ENCODE data around the gene ENKD1. TPM values are rescaled to one million over a fixed set of nuclear protein-coding genes. Genes with fewer than 3 reads are reported as not detected.

The ENKD1 gene
- total RNA-seq, 1 donor from 2014 or later, result 11.8 TPM

- no peak overlapping the region for H3K27ac Mint-ChIP-seq
- intact Hi-C loops (cut with micrococcal nuclease), result no loop called here
- peaks cover 26% of the 10 kb centered on the region for H3K36me3 Mint-ChIP-seq (ENCODE audit: low read depth)
Measured at GRCh38 chr16:67648764-67649407, 17.7 kb downstream of the ENKD1 start.

DNA sequence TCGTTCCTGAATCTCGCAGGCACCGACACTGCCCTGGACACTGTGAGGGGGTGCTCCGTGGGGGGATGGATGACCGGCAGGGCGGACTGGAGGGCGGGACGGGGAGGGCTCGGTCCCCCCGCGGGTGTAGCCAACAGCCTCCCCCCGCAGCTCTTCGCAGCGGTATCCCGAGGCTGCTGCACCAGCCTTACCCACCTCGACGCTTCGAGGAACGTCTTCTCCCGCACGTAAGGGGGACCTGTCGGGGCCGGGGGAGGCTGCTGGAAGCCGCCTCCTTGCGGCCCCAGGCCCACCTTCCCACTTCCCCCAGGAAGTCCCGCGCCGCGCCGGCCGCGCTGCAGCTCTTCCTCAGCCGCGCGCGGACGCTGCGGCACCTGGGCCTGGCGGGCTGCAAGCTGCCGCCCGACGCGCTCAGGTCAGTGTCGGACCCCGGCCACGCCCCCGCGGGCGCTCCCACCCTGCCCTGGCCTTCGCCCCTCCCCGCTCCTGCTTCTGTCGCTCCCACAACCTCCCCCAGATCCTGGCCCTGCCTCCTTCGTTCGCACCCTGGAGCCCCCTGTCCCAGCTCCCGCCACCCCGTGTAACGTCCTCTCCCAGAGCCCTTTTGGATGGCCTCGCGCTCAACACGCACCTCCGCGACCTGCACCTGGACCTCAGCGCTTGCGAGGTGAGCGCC lies 18.3 kb downstream of the ENKD1 start:
- Mint-ChIP-seq H3K9me3 (no peaks in the 10 kb centered on the region), H3K4me3 (peak overlapping the region; percentile 56), H3K27ac (no peak overlapping the region), H3K4me1 (ENCODE audit: low read depth) (peaks cover 4% of the 10 kb centered on the region), H3K27me3 (ENCODE audit: insufficient read depth) (no peaks in the 10 kb centered on the region), H3K36me3 (ENCODE audit: low read depth) (peaks cover 26% of the 10 kb centered on the region)
- no peak for DNase-seq (ENCODE audit: low spot score)
- intact Hi-C loops (cut with micrococcal nuclease), result no loop called here

More at GRCh38 chr16:67648764-67649407, 17.7 kb downstream of the ENKD1 start:
- H3K4me3 Mint-ChIP-seq, result peak overlapping the region; percentile 56
- peaks cover 4% of the 10 kb centered on the region for H3K4me1 Mint-ChIP-seq (ENCODE audit: low read depth)
- H3K9me3 Mint-ChIP-seq, result no peaks in the 10 kb centered on the region
- no peaks in the 10 kb centered on the region for H3K27me3 Mint-ChIP-seq (ENCODE audit: insufficient read depth)
- DNase-seq (ENCODE audit: low spot score), result no peak

DNA sequence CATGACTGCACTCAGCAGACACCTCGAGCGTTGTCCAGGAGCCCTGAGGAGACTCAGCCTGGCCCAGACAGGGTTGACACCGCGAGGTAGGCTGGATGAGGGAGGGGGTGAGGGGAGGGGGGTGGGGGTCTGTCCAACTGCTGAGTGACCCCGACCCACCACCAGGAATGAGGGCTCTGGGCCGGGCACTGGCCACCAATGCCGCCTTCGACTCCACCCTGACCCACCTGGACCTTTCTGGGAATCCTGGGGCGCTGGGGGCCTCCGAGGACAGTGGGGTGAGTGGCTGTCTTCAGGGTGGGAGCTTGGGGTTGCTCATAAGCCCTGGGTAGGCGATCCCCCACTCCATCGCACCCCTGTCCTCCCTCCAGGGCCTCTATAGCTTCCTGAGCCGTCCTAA lies 18.9 kb downstream of the ENKD1 start:
- DNase-seq (ENCODE audit: low spot score), result no peak
- H3K27ac Mint-ChIP-seq, result no peak overlapping the region
- H3K27me3 Mint-ChIP-seq (ENCODE audit: insufficient read depth), result no peaks in the 10 kb centered on the region
- intact Hi-C loops (cut with micrococcal nuclease), result no loop called here
- H3K4me3 Mint-ChIP-seq, result no peak overlapping the region
- H3K9me3 Mint-ChIP-seq, result no peaks in the 10 kb centered on the region
- peaks cover 26% of the 10 kb centered on the region for H3K36me3 Mint-ChIP-seq (ENCODE audit: low read depth)
- H3K4me1 Mint-ChIP-seq (ENCODE audit: low read depth), result peaks cover 4% of the 10 kb centered on the region

DNA sequence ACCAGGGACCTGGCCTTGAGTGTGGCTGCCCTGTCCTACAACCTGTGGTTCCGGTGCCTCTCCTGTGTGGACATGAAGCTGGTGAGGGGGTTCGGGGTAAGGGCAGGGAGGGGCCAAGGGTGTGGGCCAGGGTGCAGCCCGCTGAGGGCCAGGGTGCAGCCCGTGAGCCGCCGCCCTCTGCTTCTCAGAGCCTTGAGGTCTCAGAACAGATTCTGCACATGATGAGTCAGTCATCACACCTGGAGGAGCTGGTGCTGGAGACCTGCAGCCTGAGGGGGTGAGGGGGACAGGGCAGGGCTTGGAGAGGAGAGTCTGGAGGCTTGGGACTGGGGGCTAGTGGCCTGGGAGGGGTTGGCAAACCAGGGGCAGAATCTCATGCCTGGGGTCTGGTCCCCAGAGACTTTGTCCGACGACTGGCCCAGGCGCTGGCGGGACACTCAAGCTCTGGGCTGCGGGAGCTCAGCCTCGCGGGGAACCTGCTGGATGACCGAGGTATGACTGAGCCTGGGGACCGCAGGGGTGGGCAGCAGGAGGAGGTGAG lies 19.4 kb downstream of the ENKD1 start:
- Mint-ChIP-seq H3K27me3 (ENCODE audit: insufficient read depth) (no peaks in the 10 kb centered on the region), H3K4me3 (no peak overlapping the region), H3K4me1 (ENCODE audit: low read depth) (peaks cover 4% of the 10 kb centered on the region), H3K27ac (no peak overlapping the region), H3K36me3 (ENCODE audit: low read depth) (peaks cover 24% of the 10 kb centered on the region), H3K9me3 (no peaks in the 10 kb centered on the region)
- no peak for DNase-seq (ENCODE audit: low spot score)
- intact Hi-C loops (cut with micrococcal nuclease), result no loop called here

DNA sequence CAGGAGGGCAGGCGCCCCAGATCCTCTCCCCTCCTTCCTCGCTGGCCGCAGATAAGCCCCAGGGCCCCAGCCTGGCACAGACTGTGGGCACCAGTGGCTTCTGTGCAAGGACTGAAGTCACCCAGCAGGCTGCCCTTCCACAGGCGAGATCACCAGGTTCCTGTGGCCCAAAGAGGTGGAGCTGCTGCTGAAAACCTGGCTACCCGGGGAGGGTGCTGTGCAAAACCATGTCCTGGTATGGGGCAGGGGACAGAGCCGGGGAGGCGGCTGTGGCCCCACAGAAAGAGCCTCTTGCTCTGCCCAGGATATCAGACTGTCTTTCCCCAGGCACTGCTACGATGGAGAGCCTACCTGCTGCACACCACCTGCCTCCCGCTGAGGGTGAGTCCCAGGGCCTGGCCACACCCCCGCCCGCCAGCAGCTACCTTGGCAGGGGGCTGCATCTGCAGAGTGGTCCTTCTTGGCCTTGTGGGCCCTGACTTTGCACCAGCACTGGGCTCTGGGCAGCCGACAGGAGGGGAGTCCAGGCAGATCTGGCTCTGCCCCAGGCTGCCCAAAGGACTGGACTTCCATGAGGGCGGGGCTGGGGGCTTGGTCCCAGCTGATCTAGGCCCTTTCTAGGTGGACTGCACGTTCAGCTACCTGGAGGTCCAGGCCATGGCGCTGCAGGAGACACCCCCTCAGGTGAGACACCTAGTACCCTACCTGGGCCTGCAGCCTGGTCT lies 21.0 kb downstream of the ENKD1 start:
- no peaks in the 10 kb centered on the region for H3K4me1 Mint-ChIP-seq (ENCODE audit: low read depth)
- no peak for DNase-seq (ENCODE audit: low spot score)
- H3K4me3 Mint-ChIP-seq, result peak overlapping the region; percentile 89
- intact Hi-C loops (cut with micrococcal nuclease), result loop anchor here (1.0 kb wide), 3 partner anchors 15 to 164 kb away; partner anchors contain the start of genes ACD, ATP6V0D1 and PARD6A
- peak overlapping the region; percentile 94 for H3K27ac Mint-ChIP-seq
- H3K36me3 Mint-ChIP-seq (ENCODE audit: low read depth), result peaks cover 12% of the 10 kb centered on the region
- no peaks in the 10 kb centered on the region for H3K9me3 Mint-ChIP-seq
- H3K27me3 Mint-ChIP-seq (ENCODE audit: insufficient read depth), result no peaks in the 10 kb centered on the region

- DNase-seq (ENCODE audit: low spot score), result no peak
- H3K27me3 Mint-ChIP-seq (ENCODE audit: insufficient read depth), result no peaks in the 10 kb centered on the region
- H3K9me3 Mint-ChIP-seq, result no peaks in the 10 kb centered on the region
- intact Hi-C loops (cut with micrococcal nuclease), result loop anchor here (1.0 kb wide), 2 partner anchors 82 to 97 kb away; partner anchors contain the start of gene CTCF
- no peaks in the 10 kb centered on the region for H3K4me1 Mint-ChIP-seq (ENCODE audit: low read depth)
- H3K4me3 Mint-ChIP-seq, result peak overlapping the region; percentile 78
- peak overlapping the region; percentile 63 for H3K27ac Mint-ChIP-seq
- peaks cover 8% of the 10 kb centered on the region for H3K36me3 Mint-ChIP-seq (ENCODE audit: low read depth)
Measured at GRCh38 chr16:67644038-67644437, 22.5 kb downstream of the ENKD1 start.

DNA sequence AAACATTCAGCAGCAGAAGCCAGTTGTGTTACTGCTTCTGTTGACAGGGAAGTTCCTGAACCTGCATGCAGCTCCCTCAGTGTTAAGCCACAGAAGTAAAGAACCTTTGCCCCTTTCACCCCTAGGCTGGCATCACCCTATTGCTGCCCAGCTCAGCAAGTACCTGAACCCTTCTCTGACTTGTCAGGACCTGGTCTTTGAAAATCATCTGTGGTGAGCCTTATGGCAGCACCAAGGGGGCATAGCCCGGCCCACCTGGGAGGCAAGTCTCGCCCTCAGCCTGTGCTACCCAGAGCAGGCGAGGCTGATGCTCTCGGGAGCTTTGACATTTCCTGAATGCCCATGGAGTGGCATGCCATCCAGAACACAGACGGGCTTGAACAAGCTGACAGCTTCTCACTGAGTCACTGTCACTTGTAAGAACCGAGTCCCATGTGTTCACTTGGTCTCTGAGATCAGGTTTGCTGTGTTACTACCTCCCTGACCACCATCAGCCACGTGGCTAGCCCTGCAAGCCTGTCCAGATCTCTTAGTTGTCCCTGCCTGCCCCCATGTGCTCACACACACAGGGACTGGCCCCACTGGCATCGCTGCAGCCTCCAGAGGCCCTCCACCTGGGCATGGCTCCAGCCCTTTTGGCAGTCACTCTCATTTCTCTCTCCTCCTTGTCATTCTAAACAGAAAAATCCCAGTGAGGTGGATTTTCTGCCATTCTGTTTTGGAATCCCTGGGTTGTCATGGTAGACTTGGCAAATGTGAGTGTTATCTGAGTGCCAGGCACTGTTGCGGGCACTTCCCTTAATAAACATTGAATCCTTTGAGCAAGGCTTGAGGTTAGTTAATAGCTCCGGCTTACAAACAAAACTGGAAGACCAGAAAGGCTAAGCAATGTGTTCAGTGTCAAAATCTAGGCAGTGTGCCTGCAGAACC lies 24.5 kb downstream of the ENKD1 start:
- no peaks in the 10 kb centered on the region for H3K9me3 Mint-ChIP-seq
- H3K27me3 Mint-ChIP-seq (ENCODE audit: insufficient read depth), result no peaks in the 10 kb centered on the region
- intact Hi-C loops (cut with micrococcal nuclease), result no loop called here
- H3K27ac Mint-ChIP-seq, result no peak overlapping the region
- H3K36me3 Mint-ChIP-seq (ENCODE audit: low read depth), result peaks cover 18% of the 10 kb centered on the region
- no peak for DNase-seq (ENCODE audit: low spot score)
- H3K4me3 Mint-ChIP-seq, result no peak overlapping the region
- H3K4me1 Mint-ChIP-seq (ENCODE audit: low read depth), result no peaks in the 10 kb centered on the region

- Mint-ChIP-seq H3K4me3 (no peak overlapping the region), H3K27ac (no peak overlapping the region), H3K4me1 (ENCODE audit: low read depth) (no peaks in the 10 kb centered on the region), H3K36me3 (ENCODE audit: low read depth) (peaks cover 31% of the 10 kb centered on the region), H3K9me3 (no peaks in the 10 kb centered on the region), H3K27me3 (ENCODE audit: insufficient read depth) (no peaks in the 10 kb centered on the region)
- no peak for DNase-seq (ENCODE audit: low spot score)
- intact Hi-C loops (cut with micrococcal nuclease), result no loop called here
Measured at GRCh38 chr16:67637625-67638024, 28.9 kb downstream of the ENKD1 start.

GRCh38 chr16:67636713-67637112 lies 29.8 kb downstream of the ENKD1 start:
- Mint-ChIP-seq H3K36me3 (ENCODE audit: low read depth) (peaks cover 37% of the 10 kb centered on the region), H3K4me3 (no peak overlapping the region), H3K27me3 (ENCODE audit: insufficient read depth) (no peaks in the 10 kb centered on the region), H3K9me3 (no peaks in the 10 kb centered on the region), H3K4me1 (ENCODE audit: low read depth) (no peaks in the 10 kb centered on the region), H3K27ac (no peak overlapping the region)
- intact Hi-C loops (cut with micrococcal nuclease), result no loop called here
- DNase-seq (ENCODE audit: low spot score), result no peak

DNA sequence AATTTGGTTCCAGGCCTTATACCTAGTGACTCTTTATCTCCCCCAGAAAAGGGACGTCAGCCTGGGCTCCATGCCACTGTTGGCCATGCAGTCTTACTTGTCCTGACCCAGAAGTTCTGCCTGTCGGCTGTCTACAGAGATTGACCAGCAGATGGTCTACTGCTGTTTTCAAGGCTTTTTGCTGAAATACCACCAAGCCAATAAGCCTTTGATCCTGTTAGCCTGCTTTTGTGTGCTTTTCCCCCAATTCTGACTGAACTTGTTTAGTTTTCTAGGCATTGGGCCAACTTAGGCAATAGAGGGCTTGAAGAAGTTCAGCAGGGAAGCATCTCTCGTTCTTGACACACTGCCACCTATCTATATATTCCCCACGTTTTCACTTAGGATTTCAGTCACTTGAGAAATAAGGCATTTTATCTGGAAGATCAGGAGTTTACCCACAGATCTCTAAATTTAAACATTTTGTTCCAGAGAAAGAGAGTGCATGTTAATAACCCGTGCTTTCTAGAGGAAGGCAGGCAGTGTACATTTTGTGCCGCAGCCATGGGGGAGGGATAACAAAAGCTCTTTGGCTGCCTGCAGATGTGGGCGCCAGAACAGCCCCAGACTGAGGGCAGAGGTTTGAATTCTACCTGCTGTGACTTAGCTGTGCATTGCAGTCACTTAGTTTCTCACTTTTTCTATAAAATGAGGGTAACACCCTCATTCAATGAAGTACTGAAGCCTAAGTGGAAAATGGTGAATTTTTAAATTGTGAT lies 34.0 kb downstream of the ENKD1 start:
- Mint-ChIP-seq H3K4me3 (no peak overlapping the region), H3K9me3 (no peaks in the 10 kb centered on the region), H3K27me3 (ENCODE audit: insufficient read depth) (no peaks in the 10 kb centered on the region), H3K4me1 (ENCODE audit: low read depth) (no peaks in the 10 kb centered on the region), H3K27ac (no peak overlapping the region), H3K36me3 (ENCODE audit: low read depth) (peaks cover 40% of the 10 kb centered on the region)
- DNase-seq (ENCODE audit: low spot score), result no peak
- intact Hi-C loops (cut with micrococcal nuclease), result no loop called here

DNA sequence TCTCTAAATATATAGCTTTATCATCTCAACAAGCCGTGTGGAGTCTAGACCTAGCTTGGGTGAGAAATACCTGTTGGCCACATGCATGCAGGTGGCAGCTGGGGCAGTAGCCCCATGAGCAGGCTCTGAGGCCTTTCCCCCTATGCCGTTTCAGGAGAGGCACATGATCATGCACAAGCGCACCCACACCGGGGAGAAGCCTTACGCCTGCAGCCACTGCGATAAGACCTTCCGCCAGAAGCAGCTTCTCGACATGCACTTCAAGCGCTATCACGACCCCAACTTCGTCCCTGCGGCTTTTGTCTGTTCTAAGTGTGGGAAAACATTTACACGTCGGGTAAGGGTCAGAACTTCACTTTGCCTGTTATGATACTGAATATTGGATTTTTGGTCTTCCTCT lies 38.3 kb downstream of the ENKD1 start:
- H3K9me3 Mint-ChIP-seq, result no peaks in the 10 kb centered on the region
- DNase-seq (ENCODE audit: low spot score), result no peak
- H3K27ac Mint-ChIP-seq, result no peak overlapping the region
- H3K36me3 Mint-ChIP-seq (ENCODE audit: low read depth), result peaks cover 40% of the 10 kb centered on the region
- no peaks in the 10 kb centered on the region for H3K4me1 Mint-ChIP-seq (ENCODE audit: low read depth)
- no peaks in the 10 kb centered on the region for H3K27me3 Mint-ChIP-seq (ENCODE audit: insufficient read depth)
- no peak overlapping the region for H3K4me3 Mint-ChIP-seq
- intact Hi-C loops (cut with micrococcal nuclease), result no loop called here

GRCh38 chr16:67613808-67614207 lies 52.7 kb downstream of the ENKD1 start:
- Mint-ChIP-seq H3K9me3 (no peaks in the 10 kb centered on the region), H3K27me3 (ENCODE audit: insufficient read depth) (no peaks in the 10 kb centered on the region), H3K36me3 (ENCODE audit: low read depth) (peaks cover 42% of the 10 kb centered on the region), H3K27ac (no peak overlapping the region), H3K4me1 (ENCODE audit: low read depth) (no peaks in the 10 kb centered on the region), H3K4me3 (no peak overlapping the region)
- intact Hi-C loops (cut with micrococcal nuclease), result no loop called here
- no peak for DNase-seq (ENCODE audit: low spot score)
